ENCODE measurements around the gene FERMT2.

The FERMT2 gene

DNA sequence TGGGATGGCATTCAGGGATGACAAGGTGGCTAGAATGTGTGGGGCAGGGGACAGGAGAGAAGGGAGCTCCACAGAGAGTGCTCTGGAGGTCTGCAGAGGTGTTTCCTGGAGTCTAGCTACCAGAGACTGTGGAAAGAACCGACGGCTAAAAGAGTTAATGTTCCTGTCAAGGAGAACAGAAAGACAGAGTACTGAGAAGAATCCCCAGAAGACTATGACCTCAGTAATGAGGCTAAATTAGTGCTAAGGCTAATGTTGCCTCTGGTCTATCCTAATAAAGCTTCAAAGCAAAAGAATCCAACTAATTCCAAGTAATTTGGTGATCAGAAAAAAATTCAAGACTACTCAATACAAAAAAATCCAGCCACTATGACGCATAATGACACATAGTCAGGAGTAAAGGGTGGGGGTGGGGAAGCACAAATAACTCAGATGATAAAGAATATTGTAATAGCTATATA lies 44.7 kb downstream of the FERMT2 start:
- DNase-seq = no peak
- intact Hi-C loops (cut with DNase I) = no loop called here

DNA sequence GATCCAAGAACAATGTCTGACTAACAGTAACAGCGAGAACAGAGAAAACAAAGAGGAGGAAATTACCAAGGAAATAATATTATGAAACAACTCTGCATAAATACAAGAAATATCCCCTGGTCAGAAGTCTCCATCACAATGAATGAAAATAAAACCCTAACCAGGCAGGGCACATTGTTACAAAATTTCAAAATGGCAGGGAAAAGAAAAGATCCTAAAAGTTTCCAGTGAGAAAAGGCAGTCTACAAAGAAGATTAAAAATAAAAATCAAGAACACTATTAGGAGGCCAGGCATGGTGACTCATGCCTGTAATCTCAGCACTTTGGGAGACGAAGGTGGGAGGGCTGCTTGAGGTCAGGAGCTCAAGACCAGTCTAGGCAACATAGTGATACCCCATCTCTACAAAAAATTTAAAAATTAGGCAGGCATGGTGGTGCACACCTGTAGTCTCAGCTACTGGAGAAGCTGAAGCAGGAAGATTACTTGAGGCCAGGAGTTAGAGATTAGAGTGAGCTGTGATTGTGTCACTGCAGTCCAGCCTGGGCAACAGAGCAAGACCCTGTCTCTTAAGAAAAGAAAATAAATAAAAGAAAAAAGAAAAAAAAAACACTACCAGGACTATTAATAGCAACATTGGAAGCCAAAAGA lies 47.8 kb downstream of the FERMT2 start:
- DNase-seq = no peak
- intact Hi-C loops (cut with DNase I) = no loop called here

DNA sequence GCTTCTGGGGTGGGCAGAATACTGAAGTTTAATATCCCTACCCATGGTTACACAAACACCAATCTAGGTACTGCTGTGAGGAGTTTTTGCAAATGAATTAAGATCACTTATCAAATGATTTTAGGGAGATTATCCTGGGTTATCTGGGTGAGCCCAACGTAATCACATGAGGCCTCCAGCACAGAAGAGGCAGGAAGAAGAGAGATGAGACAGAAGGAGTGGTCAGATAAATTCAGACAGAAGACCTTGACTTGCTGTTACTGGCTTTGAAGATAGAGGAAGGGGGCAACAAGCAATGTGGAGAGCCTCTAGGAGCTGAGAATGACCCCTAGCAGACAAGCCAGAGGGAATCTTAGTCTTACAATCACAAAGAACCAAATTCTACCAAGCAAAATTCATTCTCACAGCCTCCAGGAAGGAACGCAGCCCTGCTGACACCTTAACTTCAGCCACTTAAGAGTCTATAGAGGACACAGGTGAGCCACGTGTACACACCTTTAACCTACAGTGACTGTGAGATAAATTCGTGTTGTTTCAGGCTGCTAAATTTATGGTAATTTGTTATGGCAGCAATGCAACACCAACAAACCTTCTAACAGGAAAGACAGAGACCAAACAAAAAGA lies 49.4 kb downstream of the FERMT2 start:
- DNase-seq = no peak
- intact Hi-C loops (cut with DNase I) = no loop called here

DNA sequence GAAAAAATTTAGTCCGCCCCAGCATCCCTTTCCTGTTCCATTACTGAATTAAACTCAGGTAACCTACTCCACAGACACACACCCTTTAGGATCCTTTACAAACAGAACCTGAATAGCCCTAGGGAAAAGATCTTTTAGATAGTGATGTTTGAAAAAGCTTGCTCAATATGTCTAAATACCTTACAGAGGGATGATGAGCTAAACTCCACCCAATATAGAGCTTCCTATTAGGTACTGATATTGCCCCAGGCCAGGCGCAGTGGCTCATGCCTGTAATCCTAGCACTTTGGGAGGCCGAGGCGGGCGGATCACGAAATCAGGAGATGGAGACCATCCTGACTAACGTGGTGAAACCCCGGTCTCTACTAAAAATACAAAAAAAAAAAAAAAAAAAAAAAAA lies 50.1 kb downstream of the FERMT2 start:
- intact Hi-C loops (cut with DNase I) = no loop called here
- no peak for DNase-seq

DNA sequence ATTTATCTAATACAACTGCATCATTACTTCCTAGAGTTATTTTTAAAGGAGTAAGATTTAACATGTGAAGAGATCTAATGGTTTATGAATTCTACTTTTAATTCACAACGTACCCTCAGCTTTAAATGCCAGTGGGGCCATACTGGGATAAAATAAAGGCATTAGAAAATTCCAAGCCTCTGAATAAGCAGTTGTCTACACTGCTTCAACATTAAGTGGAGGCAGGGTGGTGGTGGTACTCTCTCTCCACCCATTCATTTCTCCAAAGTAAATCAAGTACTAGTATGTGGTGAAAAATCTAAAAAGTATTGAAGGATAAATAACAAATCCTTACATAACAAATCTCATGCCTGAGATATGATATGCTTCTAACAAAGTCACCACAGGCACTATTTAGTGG lies 52.4 kb downstream of the FERMT2 start:
- no peak for DNase-seq
- intact Hi-C loops (cut with DNase I) = no loop called here

DNA sequence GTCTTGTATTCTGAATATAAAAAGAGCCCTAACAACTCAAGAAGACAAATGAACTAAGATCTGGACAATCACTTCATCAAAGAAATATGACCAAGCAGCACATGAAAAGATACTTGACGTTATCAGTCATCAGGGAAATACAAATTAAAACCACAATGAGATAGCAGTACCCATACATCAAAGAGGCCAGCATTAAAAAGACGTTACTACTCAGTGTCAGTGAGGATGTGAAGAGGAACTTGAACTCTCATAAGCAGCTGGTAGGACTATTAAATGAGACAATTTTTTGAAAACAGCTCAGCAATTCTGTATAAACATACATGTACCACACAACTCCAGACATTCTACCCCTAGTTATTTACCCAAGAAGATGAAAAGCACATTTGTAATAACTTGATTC lies 55.9 kb downstream of the FERMT2 start:
- intact Hi-C loops (cut with DNase I) = no loop called here
- DNase-seq = no peak

DNA sequence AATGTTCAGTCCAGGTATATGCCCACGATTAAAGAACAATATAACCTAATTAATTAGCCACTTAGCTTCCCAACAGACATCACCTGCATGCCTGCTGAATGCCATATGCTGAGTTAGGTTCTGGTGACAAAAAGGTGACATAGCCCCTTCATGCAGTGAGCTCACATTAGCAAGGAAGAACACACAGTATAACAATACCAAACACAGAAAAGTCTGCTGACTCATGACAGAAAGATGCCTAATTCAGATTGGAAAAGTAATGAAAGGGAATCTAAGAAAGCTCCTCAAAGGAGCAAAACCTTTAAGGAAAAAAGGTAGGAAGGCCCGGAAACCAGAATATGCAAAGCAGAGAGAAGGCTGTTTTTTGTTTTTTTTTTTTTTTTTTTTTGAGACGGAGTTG lies 59.0 kb downstream of the FERMT2 start:
- DNase-seq = no peak
- intact Hi-C loops (cut with DNase I) = no loop called here

DNA sequence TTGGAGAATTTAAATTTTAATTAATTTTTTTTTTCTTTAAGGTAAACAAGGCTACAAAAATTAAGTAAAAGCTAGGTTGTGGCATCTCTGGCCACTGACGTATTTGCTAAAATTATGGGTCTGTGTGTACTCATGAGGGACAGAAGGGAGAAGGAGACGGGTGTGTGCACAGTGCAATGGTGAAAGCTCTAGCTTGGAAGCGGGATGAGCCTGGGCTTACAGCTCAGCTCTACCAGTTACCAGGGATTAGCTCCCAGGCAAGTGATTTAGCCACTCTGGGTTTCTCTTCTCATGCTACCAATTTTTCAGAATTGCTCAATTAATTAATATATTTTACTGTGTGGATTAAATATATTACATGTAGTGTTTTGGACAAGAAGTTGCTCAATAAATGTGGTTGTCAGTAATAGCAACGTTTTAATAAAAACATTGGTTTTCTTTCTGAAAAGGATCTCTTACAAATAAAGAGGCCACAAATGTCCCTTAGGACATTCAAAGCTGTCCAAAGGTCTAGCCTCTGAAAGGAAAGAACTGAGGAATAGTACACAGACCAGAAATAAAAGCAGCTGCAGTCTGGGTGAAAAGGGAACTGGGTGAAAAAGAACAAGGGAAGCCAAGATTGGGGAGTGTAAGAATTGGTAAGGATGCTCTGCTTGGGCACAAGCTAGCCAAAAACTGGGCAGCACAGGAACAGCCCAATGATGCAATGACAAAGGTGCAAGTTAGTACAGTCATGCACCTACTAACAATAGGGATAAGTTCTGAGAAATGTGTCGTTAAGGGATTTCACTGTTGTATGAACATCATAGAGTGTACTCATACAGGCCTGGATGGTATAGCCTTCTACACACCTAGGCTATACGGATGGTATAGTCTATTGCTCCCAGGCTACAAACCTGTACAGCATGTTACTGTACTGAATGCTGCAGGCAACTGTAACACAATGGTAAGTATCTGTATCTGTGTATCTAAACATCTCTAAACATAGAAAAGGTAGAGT lies 61.7 kb downstream of the FERMT2 start:
- intact Hi-C loops (cut with DNase I) = no loop called here
- DNase-seq = no peak

DNA sequence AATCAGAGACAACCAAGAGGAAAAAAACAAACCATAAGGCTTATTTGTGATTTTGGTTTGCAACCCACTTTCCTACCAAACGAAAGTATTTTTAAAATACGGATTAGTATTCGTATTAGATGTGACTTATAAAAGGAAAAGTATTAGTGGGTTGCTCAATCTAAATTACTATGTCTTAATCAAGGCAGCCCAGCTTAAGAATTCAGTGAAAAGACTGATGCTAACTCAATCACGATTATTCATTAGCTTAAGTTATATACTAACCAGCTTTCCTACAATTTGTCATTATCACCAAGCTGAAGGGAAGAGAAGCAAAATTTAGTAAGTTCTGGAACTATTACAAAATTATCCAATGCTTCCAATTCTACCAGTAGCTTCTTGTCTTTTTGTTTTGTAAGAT lies 62.7 kb downstream of the FERMT2 start:
- intact Hi-C loops (cut with DNase I) = no loop called here
- no peak for DNase-seq

DNA sequence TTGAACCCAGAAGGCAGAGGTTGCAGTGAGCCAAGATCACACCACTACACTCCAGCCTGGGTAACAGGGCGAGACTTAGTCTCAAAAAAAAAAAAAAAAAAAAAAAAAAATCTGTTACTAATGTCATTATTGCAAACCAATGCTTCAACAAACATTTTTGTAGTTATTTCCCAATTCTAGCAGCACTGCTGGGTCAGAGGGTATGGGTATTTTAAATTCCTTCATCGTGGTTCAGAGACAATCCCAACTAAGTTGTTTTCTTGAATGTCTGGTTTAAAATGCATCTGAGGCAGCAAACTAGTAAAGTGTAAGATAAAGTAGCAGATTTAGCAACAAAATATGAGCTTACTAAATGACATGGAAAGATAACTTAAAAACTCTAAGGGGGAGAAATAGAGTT lies 65.6 kb downstream of the FERMT2 start:
- no peak for DNase-seq
- intact Hi-C loops (cut with DNase I) = no loop called here

DNA sequence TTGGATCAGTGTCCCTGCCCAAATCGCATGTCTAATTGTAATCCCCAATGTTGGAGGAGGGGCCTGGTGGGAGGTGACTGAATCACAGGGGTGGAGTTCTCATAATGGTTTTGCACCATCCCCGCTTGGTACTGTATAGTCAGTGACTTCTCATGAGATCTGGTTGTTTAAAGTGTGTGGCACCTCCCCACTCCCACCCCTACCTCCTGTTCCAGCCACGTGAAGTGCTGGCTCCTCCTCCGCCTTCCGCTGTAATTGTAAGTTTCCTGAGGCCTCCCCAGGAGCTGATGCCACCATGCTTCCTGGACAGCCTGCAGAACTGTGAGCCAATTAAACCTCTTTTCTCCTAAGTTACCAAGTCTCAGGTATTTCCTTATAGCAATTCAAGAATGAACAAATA lies 67.2 kb downstream of the FERMT2 start:
- intact Hi-C loops (cut with DNase I) = no loop called here
- DNase-seq = no peak

DNA sequence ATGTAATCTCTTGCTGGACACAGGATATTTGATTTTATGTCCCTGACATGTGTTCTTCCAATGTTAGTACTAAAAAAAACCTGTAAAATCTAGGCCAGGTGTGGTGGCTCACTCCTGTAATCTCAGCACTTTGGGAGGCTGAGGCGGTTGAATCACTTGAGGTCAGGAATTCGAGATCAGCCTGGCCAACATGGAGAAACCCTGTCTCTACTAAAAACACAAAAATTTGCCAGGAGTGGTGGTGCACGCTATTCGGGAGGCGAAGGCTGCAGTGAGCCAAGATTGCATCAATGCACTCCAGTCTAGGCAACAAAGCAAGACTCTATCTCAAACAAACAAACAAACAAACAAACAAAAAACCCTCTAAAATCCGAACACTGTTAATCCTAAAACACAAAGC lies 68.0 kb downstream of the FERMT2 start:
- intact Hi-C loops (cut with DNase I) = no loop called here
- no peak for DNase-seq

DNA sequence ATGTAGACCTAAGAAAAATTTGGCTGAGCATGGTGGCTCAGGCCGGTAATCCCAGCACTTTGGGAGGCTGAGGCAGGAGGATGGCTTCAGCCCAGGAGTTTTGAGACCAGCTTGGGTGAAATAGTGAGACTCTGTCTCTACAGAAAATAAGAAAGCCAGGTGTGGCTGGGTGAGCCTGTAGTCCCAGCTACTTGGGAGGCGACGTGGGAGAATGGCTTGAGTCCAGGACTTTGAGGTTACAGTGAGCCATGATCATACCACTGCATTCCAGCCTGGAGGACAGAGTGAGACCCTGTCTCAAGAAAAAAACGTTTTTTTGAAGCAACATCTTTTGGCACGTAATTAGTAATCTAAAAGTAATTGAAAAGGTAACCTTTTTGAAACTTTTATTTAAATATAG lies 70.9 kb downstream of the FERMT2 start:
- no peak for DNase-seq
- intact Hi-C loops (cut with DNase I) = no loop called here

DNA sequence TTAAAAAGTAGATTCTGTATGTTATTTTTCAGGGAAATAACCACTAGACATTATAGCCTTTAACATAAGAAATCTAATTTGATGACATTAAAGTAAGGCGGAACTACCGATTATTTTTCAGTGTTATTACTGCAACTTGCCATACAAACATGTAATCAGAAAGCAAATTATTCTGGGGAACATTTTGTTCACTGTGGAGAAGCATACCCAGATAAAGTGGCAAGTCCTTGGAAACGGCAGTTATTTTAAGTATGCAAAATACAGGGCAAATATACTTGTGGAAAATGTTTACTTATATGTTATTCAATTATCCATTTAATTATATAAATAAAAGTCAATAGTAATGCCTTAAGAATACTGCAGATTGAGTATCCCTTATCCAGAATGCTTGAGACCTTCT lies 71.9 kb downstream of the FERMT2 start:
- no peak for DNase-seq
- intact Hi-C loops (cut with DNase I) = no loop called here

DNA sequence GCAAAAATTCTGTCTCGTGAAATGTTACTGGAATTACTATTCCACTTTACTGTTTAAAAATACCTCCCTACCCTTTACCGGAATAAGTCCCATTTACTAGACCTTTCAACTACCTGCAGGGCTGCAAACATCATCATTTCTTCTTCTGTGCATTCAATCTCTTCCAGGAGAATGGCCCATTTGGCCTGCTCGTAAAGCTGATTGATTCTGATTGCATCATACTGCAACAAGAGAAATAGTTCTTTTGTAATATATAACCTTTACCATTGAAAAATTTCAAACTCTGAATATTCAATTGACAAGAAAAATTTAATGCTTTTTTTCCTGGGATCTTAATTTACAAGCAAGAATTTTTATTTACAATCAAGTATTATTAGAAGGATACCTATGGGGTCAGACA lies 72.4 kb downstream of the FERMT2 start:
- intact Hi-C loops (cut with DNase I) = no loop called here
- no peak for DNase-seq

DNA sequence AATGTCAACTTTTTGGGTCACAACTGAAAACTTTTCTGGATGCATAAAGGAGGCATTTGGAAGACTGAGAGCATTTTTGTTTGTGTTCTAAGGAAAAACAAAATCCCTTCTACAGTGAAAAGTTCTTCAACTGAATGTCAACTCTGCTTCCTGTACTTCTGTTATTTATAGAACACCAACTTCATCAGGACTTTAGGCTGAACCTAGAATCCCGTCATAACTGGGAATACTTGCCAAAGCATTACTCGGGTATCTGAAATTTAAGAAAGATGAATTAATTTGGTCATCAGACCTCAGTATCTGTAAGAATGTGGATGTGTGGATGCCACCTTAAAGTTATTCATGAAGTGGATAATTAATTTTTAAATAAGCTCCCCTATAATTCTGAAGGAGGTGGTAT lies 73.2 kb downstream of the FERMT2 start:
- intact Hi-C loops (cut with DNase I) = no loop called here

DNA sequence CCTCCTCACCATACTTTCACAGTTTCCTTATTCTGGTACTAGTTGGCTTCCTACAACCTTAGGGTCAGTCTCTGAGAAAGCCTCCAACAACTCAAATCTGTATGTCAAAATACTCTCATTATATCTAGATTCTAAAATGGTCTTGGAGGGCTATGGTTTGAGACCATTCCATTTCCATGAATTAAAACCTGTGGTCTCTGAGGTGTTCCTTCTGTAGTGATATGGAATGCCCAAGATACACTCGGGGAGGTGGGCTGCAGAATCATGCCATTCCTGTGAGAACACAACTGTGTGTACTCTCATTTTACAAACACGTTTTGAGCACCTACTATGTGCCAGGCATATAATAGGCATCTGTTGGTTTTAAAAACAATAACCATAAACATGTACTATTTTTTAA lies 74.0 kb downstream of the FERMT2 start:
- intact Hi-C loops (cut with DNase I) = no loop called here
- no peak for DNase-seq

More for the DNA sequence above, 73.2 kb downstream of the FERMT2 start:
- no peak for DNase-seq

DNA sequence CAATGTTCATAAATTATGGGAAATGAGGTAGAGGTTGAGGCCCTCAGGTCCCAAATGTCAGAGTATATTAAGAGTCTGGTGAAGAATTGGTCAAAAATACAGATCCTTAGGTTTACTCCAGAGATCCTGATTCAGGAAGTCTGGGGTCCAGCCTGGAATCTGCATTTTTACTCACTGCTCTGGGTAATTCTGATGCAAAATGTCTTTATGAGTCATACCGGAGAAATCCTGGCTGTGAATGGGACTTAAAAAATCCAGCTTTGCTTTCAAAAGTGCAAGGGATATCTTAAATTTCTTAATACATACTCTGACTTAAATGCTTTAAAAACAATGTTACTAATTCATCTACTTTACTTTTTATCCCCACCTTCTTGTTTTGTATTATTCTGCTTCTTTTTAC lies 74.5 kb downstream of the FERMT2 start:
- no peak for DNase-seq
- intact Hi-C loops (cut with DNase I) = no loop called here

DNA sequence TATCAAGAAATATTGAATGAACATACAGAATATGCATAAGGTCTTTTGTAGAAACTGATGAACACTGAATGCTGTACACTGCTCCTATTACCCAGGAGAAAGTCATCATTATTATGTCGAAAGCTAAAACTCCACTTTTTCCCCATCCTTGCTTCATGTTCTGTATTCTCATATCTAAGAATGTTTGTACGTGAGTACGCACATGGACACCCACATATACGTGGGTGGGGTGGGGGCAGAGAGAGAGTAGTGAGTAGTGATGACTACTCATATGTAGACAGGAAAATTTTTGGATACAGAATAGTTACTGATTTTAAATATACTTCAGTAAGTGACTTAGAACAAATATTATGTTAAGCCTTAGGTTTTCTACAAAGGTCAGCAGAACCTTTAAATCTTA lies 75.1 kb downstream of the FERMT2 start:
- no peak for DNase-seq
- intact Hi-C loops (cut with DNase I) = no loop called here

DNA sequence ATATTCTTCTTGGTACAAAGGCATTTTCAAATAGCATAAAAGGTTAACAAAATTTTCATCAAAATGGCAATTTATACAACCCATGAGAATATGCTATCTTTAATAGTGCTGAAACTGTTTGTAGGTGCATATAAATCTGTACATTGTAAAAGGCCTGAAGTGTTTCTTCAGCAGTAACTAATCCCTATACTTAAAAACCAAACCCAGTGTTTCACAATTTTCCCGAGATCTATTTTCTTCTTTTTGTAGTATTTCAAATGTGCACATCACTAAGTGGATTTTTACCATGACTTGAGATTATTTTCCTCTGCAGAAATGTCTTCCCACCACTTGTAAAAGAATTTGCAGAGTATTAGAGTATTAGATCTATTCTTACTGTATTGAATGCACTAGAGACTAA lies 76.5 kb downstream of the FERMT2 start:
- intact Hi-C loops (cut with DNase I) = no loop called here
- DNase-seq = no peak

DNA sequence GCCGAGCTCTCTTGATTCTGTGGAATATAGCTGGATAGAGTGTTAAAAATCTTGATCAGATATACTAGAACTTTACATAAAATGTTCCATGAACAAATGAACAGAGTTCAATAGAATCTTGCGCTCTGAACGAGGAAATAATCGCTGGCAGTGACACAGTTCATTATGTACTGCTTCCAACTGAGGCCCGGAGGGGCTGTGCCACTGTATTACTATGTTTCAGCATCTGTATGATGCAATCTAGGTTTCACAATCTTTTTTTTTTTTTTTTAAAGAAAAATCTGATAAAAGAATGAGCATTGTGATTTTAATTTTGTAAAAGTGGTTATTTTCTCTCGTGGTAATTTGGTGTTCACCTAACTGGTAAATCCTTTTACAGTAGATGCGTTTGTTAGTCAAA lies 77.2 kb downstream of the FERMT2 start:
- no peak for DNase-seq
- intact Hi-C loops (cut with DNase I) = no loop called here

DNA sequence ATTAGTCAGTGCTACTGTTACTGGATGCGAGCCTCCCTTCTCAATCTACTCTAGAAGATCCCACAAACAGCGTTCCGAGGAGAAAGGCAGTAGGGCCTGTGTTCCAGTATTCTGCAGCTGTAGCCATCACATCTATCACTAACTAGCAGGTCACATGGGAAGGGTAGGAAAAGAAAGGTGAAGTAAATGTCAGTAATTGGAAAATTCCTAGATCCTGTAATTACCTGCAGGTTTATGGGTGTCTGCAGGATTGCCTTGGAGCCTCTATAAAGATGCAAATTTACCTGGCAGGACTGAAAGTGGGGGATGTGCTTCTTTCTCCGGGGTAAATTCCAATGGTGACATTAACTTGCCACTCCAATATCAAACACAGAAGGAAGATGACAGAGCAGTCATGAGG lies 77.8 kb downstream of the FERMT2 start:
- DNase-seq = no peak
- intact Hi-C loops (cut with DNase I) = no loop called here

Data from posterior cingulate gyrus (tissue), 11 donors.